ENCODE results near the gene EVC2. TPM values are rescaled to one million over a fixed set of nuclear protein-coding genes. Genes with fewer than 3 reads are reported as not detected.

EVC2 gene
- total RNA-seq, 3 donors from 2014 or later = 16.0 to 19.5 (median 17.7) TPM

GRCh38 chr4:5742388-5742787 lies 34.0 kb upstream of the EVC2 start:
- no peaks in the 10 kb centered on the region for H3K4me1 ChIP-seq
- no peak for DNase-seq (ENCODE audit: low spot score in 2 of 2)
- H3K9me3 ChIP-seq = no peaks in the 10 kb centered on the region
- H3K4me3 ChIP-seq = no peak overlapping the region
- intact Hi-C loops (cut with DNase I; ENCODE audit: low total_unique reads) = no loop called here
- TF ChIP-seq POLR2AphosphoS5 (IDR thresholded peaks at IDR 0.05) (no peak), CTCF (IDR thresholded peaks at IDR 0.05) (no peak), POLR2A (IDR thresholded peaks at IDR 0.05) (no peak)
- H3K27ac ChIP-seq = no peak overlapping the region
- H3K36me3 ChIP-seq = no peaks in the 10 kb centered on the region
- no peaks in the 10 kb centered on the region for H3K27me3 ChIP-seq

- no peaks in the 10 kb centered on the region for H3K9me3 ChIP-seq
- no peaks in the 10 kb centered on the region for H3K4me1 ChIP-seq
- intact Hi-C loops (cut with DNase I; ENCODE audit: low total_unique reads) = no loop called here
- H3K4me3 ChIP-seq = no peak overlapping the region
- no peaks in the 10 kb centered on the region for H3K27me3 ChIP-seq
- no peak for DNase-seq (ENCODE audit: low spot score in 2 of 2)
- no peak overlapping the region for H3K27ac ChIP-seq
- no peaks in the 10 kb centered on the region for H3K36me3 ChIP-seq
- TF ChIP-seq POLR2A (IDR thresholded peaks at IDR 0.05) = no peak
These were observed 29.7 kb upstream of the EVC2 start for GRCh38 chr4:5738061-5738460.

- Histone ChIP-seq H3K9me3 (no peaks in the 10 kb centered on the region), H3K27me3 (no peaks in the 10 kb centered on the region), H3K36me3 (no peaks in the 10 kb centered on the region), H3K4me1 (no peaks in the 10 kb centered on the region), H3K27ac (no peak overlapping the region), H3K4me3 (no peak overlapping the region)
- intact Hi-C loops (cut with DNase I; ENCODE audit: low total_unique reads) = no loop called here
- no peak for DNase-seq (ENCODE audit: low spot score in 2 of 2)
- TF ChIP-seq CTCF (IDR thresholded peaks at IDR 0.05) = no peak
- no peak for TF ChIP-seq POLR2AphosphoS5 (IDR thresholded peaks at IDR 0.05)
- TF ChIP-seq POLR2A (IDR thresholded peaks at IDR 0.05) = no peak
These were observed 27.1 kb upstream of the EVC2 start for GRCh38 chr4:5735463-5735862.

- Histone ChIP-seq H3K36me3 (no peaks in the 10 kb centered on the region), H3K4me3 (no peak overlapping the region), H3K9me3 (no peaks in the 10 kb centered on the region), H3K27ac (no peak overlapping the region), H3K4me1 (no peaks in the 10 kb centered on the region), H3K27me3 (no peaks in the 10 kb centered on the region)
- TF ChIP-seq CTCF (IDR thresholded peaks at IDR 0.05) (no peak), POLR2AphosphoS5 (IDR thresholded peaks at IDR 0.05) (no peak), POLR2A (IDR thresholded peaks at IDR 0.05) (no peak)
- intact Hi-C loops (cut with DNase I; ENCODE audit: low total_unique reads) = no loop called here
- no peak for DNase-seq (ENCODE audit: low spot score in 2 of 2)
These were observed 26.5 kb upstream of the EVC2 start for GRCh38 chr4:5734853-5735252.

GRCh38 chr4:5732158-5732557 lies 23.8 kb upstream of the EVC2 start:
- H3K9me3 ChIP-seq = no peaks in the 10 kb centered on the region
- no peaks in the 10 kb centered on the region for H3K36me3 ChIP-seq
- intact Hi-C loops (cut with DNase I; ENCODE audit: low total_unique reads) = no loop called here
- H3K27ac ChIP-seq = no peak overlapping the region
- no peak for DNase-seq (ENCODE audit: low spot score in 2 of 2)
- TF ChIP-seq POLR2AphosphoS5 (IDR thresholded peaks at IDR 0.05) = no peak
- no peak for TF ChIP-seq POLR2A (IDR thresholded peaks at IDR 0.05)
- no peak for TF ChIP-seq CTCF (IDR thresholded peaks at IDR 0.05)
- no peak overlapping the region for H3K4me3 ChIP-seq
- H3K27me3 ChIP-seq = no peaks in the 10 kb centered on the region
- H3K4me1 ChIP-seq = no peaks in the 10 kb centered on the region
